GM20431 (cell line): ENCODE results near the gene KRTAP4-16.
"Not testable (repeated sequence)": the region's sequence is repeated elsewhere in the genome, so short reads cannot be mapped to it uniquely, and the experiment has no call there.

Experiments used
- in situ Hi-C: fragments of 300-500 bp; cut with MseI, MboI; formaldehyde crosslinking; loops from one replicate; pipeline ENCODE4 v1.15.0; 2020; ENCODE audit warnings: low sequenced_read_pairs; ENCODE audit not compliant: unreplicated experiment

The KRTAP4-16 gene

DNA sequence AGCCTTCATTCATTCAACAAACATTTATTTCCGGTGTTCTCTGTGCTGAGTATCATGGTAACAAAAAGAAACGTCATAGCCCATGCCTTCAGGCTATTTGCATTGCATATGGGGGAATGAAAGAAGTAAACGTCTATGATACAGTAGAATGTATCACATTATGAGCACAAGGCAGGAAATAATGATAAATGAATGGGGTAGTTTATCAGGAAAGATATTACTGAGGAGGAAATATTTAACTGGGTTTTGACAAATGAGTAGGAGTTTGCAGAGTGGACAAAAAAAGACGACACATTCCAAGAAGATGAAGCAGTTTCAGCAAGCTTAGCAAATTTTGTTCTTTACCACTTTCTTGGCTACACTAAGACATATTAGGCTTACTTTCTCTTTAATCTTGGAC is 19.4 kb downstream of the KRTAP4-16 start:
- in situ Hi-C loops: no loop called here

DNA sequence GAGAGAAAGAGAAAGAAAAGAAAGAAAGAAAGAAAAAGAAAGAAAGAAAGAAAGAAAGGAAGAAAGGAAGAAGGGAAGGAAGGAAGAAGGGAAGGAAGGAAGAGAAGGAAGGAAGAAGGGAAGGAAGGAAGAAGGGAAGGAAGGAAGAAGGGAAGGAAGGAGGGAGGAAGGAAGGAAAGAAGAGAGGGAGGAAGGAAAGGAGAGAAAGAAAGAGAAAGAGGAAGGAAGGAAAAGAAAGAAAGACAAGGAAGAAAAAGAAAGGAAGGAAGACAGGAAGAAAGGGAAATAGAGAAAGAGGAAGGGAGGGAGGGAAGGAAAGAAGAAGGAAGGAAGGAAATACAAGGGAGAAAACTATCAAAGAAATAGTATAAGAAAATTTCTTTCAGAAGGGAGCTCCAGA is 25.2 kb downstream of the KRTAP4-16 start:
- in situ Hi-C loops: no loop called here

DNA sequence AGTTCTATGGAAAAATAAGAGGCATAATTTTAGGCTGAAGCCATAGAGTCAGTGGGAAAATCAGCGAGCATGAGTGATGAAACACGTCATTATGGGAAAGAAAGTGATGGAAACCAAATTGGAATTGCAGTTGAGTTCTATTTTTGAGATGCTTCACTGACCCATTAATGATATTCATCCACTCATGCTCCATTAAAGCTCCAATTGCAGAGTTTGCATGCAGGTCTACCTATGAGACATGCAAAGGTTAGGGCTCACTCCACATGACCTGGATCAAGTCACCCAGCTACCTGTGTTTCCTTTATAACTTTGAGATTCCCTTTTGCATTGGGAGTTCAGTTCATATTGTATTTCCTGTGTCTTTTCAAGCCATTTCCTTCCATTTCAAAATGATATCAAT is 28.3 kb downstream of the KRTAP4-16 start:
- in situ Hi-C loops: no loop called here

DNA sequence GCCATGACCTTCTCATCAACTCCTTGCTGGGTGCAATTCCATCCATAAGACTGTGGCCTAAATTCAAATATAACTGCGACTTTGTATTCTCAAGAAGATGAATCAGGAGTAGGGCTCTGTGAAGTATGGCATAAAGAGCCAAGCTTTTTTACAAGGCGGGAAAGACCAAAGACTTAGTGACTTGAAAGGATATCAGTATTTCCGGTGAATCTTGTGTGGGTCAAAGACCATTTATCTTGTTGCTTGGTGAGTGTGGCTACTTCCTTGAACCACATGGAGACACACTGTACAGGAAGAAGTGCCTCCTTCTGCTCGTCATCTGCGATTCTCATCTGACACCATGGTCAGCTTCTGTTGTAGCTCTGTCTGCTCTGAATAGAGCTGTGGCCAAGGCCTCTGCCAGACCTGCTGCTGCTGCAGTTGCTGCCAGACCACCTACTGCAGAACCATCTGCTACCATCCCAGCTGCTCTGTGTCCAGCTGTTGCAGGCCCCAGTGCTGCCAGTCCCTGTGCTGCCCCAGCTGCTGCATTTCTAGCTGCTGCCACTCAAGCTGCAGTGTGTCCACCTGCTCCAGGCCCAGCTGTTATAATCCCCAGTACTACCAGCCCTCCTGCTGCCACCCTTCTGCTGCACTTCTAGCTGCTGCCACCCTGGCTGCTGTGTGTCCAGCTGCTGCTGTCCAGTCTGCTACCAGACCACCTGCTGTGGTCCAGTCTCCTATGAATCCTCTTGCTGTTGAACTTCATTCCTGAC is 30.2 kb downstream of the KRTAP4-16 start:
- in situ Hi-C loops: no loop called here

DNA sequence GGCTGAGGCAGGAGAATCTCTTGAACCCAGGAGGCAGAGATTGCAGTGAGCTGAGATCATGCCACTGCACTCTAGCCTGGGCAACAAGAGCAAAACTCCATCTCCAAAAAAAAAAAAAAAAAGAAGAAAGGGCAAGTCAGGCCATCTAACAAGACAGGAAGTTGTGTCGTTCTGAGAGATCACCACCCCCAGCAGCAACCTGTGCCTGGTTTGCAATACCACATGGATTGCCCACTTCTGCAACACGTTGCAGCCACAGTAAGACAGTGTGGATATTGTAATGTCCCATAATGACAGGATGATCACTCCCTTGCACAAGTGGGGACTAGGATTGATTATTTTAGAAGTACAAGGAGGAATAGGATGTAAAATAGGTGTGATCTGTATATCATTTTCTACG is 33.0 kb downstream of the KRTAP4-16 start:
- in situ Hi-C loops: no loop called here

DNA sequence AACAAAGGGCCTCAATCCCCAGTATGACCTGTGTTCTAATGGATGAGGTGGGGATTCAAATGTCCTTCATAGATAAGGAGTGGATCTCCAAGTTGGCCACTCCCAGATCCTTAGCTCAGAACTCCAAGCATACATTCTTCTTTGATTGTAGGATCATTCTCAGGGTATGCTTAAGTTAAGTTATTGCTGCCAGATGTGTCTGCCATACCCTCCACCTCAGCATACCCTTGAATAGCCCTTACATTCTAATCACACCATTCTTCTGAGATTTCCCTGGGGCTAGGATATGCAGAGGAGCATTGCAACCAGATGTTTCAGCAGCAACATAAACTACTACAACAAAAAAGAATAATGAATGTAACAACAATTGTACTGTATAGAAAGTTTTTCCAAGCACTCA is 34.7 kb downstream of the KRTAP4-16 start:
- in situ Hi-C loops: no loop called here

DNA sequence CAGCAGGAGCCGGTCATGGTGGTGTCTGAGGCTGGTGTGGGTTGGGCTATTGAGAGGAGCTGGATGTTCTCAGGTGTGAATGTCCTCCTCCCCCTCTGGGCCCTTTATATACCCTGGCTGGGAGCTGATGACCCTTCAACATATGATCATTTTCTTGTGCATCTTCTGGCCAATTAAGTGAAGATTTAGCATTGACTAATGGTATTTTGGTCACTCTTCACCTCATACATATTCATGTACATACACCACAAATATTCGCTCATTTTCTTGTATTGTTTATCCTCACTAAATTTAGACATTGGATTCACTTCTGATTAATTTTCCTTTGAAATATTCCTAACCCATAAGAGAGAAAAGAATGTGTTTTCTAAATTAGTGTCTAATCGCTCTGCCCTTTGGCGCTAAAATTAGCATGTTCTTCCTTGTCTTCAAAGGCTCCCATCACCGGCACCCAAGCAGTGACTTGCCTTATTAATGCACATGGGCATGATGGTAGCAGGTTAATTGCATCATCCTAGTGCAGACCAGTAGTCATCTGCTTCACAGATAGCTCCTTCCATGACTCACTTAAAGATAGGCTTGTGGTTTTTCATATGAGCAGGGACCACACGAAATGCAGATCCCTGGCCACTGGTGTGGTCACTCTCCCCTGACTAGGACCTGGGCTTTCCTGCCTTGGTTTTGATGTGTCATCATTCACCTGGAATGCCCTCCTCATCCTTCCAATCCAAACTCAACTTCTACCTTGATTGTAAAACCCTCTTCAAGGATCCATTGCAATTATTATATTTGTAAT is 36.0 kb downstream of the KRTAP4-16 start, which contains the start of gene KRTAP2-4:
Gene KRTAP2-4 (minus strand): TSS at position 51 of the 796 bp plus-strand sequence. CDS start 34 bp downstream, at position 17.
- in situ Hi-C loops: no loop called here

DNA sequence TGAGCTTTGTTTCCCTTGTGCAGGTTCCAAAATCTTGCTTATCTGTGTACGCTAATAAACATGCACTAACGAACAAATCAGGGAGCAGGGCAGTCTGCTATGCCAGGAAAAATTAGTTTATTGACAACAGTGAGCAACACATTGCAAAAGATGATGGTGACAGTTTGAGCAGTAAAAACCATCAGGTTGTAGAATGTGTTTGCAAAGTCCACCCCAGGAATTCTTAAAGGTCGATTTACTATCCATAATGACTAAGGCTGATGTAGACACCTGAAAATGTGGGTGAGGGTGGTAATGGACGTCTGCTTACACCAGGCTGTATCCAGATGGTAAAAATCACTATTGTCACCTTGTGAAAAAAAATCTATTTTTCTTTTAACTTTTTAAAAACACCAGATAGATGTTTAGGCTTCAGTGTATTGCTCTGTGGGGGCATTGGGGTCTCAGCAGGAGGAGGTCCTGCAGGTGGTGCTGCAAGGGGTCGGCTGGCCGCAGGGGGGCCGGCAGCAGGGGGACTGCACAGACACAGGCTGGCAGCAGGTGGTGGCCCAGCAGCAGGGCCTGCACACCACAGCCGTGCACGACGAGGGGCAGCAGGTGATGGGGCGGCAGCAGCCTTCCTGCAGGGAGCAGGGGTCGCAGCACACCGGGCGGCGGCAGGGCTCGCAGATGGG is 36.9 kb downstream of the KRTAP4-16 start:
- in situ Hi-C loops: not testable (repeated sequence)

DNA sequence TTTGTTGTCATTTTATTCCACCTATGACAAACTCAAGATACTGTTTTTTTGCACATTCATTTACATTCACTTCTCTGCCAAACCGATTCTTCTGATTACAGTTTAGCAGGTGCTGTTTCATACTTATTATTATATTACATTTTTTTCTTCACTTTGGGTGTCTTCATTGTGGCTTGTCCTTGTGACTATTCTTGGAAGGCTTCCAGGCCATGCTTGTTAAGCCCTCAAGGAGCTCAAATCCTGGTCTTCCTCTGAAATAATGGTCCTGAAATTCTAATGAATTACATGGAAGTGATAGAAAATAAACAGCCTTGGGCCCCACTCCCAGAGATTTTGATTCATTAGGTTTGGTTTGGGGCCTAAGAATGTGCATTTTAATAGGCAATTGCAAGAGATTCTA is 37.7 kb downstream of the KRTAP4-16 start:
- in situ Hi-C loops: no loop called here

DNA sequence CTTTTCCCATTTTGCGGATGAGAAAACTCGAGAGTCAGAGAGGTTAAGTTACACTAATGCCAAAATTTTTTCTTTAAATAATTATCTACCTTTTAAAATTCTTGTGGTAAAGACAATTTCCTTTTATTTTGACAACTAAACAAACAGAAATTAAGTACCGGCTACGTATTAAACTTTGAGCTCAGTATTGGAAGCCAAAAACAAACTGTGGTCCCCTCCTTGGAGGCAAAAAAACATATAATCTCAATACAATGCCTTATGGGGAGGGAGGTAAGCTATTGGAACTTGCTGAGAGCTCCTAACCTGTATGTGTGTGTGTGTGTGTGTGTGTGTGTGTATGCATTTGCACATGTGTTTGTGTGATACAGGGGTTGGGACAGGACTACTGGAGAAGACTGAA is 38.6 kb downstream of the KRTAP4-16 start:
- in situ Hi-C loops: no loop called here

DNA sequence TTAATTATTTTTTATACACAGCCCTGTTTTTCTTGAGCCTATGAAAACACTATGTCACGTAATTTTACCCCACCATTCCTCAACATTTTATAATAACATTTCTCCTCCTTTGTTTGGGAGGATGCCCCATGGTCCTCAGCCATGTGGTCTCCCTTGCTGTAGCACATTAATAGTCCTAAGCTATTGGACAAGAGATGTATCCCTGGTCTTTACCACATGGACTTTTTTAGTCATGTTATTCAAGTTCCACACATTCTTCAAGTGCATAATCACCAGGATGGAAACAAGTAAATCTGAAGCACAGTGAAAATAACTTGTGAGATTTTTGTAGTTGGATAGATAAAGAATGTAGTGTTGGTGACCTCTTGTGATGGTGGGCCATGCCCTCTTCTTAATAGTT is 40.0 kb downstream of the KRTAP4-16 start:
- in situ Hi-C loops: no loop called here

DNA sequence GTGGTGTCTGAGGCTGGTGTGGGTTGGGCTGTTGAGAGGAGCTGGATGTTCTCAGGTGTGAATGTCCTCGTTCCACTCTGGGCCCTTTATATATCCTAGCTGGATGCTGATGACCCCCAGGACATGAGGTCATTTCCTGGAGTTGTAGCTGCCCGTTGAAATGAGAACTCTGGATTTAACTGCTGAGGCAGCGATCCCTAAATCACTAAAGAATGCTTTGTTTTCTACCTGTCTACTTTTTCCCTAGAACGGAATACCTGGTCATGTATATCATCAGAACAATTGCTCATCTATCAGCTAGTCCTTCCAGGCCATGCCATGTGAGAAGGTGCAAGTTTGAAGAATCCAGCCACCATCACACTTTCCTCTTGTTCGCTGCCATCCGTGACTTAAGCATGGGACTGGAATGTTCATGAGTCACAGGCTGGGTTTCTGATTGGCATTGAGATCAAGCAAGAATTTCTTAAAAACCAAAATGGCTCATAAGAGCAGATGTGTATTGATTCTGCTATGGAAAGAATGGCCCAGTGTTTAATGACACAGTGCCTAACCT is 41.9 kb downstream of the KRTAP4-16 start, which contains the start of gene KRTAP2-3:
Gene KRTAP2-3 (minus strand): TSS at position 63 of the 553 bp plus-strand sequence. CDS start 64 bp downstream, outside the sequence.
- in situ Hi-C loops: no loop called here

DNA sequence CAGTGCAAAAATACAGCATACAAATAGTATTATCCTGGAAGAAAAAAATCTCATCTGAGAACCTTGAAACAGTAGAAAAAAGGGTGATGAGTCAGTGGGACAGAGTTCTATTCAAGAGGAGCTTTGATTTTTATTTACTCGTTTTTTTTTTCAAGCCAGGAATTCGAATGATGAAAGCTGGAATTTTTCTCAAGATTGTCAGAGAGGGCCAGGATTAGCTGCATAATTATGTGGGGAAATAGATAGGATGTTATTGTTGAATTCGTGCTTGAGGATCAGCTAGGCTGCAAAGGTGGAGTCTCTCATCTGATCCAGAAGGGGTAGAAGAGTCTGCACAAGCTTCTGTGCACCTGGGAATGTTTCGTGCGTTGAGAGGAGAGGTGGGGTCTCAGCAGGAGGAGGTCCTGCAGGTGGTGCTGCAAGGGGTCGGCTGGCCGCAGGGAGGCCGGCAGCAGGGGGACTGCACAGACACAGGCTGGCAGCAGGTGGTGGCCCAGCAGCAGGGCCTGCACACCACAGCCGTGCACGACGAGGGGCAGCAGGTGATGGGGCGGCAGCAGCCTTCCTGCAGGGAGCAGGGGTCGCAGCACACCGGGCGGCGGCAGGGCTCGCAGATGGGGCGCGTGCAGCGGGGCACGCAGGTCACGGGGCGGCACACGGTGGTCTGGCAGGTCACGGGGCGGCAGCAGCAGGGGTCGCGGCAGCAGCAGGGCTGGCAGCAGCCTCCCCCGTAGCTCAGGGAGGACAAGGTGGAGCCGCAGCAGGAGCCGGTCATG is 42.5 kb downstream of the KRTAP4-16 start:
- in situ Hi-C loops: not testable (repeated sequence)

DNA sequence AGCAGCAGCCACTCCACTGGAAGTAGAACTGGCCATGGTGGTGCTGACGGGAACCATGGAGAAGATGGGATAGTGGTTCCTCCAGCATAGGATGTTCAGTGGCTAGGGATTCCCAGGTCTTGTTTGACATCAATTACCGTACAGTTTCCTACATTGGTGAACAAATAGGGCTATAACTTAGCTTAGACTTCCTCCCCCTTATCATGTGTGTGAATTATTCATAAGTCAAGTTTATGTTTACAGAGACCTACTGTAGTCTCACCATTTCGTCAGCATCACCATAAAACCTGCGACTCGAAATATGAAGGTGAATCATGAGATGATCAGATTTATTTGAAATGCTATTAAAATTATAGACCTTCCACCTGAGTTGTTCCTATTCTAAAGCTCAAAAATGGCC is 43.3 kb downstream of the KRTAP4-16 start:
- in situ Hi-C loops: no loop called here

DNA sequence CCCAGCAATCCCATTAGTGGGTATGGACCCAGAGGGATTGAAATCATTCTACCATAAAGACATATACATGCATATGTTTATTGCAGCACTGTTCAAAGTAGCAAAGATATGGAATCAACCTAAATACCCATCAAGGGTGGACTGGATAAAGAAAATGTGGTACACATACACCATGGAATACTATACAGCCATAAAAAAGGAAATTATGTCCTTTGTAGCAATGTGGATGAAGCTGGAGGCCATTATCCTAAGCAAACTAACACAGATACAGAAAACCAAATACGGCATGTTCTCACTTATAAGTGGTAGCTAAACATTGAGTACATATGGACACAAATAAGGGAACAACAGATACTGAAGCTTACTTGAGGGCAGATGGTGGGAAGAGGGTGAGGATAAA is 44.5 kb downstream of the KRTAP4-16 start:
- in situ Hi-C loops: no loop called here

DNA sequence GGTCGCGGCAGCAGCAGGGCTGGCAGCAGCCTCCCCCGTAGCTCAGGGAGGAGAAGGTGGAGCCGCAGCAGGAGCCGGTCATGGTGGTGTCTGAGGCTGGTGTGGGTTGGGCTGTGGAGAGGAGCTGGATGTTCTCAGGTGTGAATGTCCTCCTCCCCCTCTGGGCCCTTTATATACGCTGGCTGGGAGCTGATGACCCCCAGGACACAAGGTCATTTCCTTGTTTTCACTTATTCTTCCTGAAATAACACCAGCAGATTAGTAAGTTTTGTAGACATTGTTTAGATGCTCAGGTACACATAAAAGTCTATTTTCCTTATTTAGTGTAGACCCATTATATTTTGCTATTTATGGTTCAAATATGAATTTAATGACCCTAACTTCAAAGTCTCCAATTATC is 46.9 kb downstream of the KRTAP4-16 start, which contains the start of gene KRTAP2-2:
Gene KRTAP2-2 (minus strand): TSS at position 101 of the 400 bp plus-strand sequence. CDS start 19 bp downstream, at position 82.
- in situ Hi-C loops: not testable (repeated sequence)

DNA sequence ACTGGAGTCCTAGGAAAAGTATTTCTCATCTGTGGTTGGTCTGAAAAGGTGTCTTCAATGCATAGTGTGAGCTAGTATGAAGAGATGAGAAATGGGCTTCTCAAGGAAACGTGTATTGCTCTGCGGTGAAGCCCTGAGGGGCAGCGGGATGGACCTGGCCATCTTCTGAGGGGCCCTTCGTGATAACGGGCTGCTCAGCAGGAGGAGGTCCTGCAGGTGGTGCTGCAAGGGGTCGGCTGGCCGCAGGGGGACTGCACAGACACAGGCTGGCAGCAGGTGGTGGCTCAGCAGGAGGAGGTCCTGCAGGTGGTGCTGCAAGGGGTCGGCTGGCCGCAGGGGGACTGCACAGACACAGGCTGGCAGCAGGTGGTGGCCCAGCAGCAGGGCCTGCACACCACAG is 47.5 kb downstream of the KRTAP4-16 start:
- in situ Hi-C loops: not testable (repeated sequence)

DNA sequence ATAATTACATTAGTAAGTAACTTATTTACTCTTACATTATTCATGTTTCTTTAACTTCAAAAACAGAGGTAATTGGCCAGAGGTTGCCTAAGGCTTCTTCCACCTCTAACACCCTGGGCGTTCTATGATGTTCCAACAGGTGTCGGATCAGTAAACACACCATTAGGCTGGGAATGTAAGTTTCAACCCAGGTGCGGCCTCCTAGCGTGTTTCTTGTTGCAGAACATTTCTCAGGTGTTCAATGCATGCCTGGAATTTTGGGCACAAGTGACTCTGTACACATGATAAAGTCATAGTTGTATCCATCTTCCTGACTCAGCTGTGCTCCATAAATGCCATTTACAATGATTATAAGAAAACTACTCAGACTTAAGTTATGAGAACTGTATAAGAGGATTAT is 48.0 kb downstream of the KRTAP4-16 start:
- in situ Hi-C loops: no loop called here

DNA sequence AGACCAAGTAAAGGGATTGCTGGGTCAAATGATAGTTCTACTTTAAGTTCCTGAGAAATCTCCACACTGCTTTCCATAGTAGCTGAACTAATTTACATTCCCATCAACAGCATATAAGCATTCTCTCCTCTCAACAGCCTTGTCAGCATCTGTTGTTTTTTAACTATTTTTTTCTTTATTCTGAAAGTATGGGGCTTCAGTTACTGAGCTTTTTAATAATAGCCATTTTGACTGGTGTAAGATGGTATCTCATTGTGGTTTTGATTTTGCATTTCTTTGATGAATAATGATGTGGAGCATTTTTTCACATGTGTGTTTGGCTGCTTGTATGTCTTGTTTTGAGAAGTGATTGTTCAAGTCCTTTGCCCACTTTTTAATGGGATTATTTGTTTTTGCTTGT is 49.4 kb downstream of the KRTAP4-16 start:
- in situ Hi-C loops: no loop called here
